ENCODE data around the gene FERD3L.

The FERD3L gene

GRCh38 chr7:19121977-19122588 lies 23.1 kb downstream of the FERD3L start:
- no peaks in the 10 kb centered on the region for H3K9me3 Mint-ChIP-seq
- peaks cover 61% of the 10 kb centered on the region for H3K27me3 Mint-ChIP-seq
- H3K4me1 Mint-ChIP-seq (ENCODE audit: low read depth) = no peaks in the 10 kb centered on the region
- no peaks in the 10 kb centered on the region for H3K36me3 Mint-ChIP-seq (ENCODE audit: low read depth)
- no peak overlapping the region for H3K4me3 Mint-ChIP-seq
- no peak overlapping the region for H3K27ac Mint-ChIP-seq

- H3K4me1 Mint-ChIP-seq (ENCODE audit: low read depth) = peaks cover 4% of the 10 kb centered on the region
- no peak overlapping the region for H3K4me3 Mint-ChIP-seq
- peaks cover 68% of the 10 kb centered on the region for H3K27me3 Mint-ChIP-seq
- no peak overlapping the region for H3K27ac Mint-ChIP-seq
- H3K36me3 Mint-ChIP-seq (ENCODE audit: low read depth) = no peaks in the 10 kb centered on the region
- no peaks in the 10 kb centered on the region for H3K9me3 Mint-ChIP-seq
These were observed 25.2 kb downstream of the FERD3L start for GRCh38 chr7:19119870-19120486.

GRCh38 chr7:19119372-19119771 lies 25.8 kb downstream of the FERD3L start:
- H3K36me3 Mint-ChIP-seq (ENCODE audit: low read depth) = no peaks in the 10 kb centered on the region
- H3K27ac Mint-ChIP-seq = no peak overlapping the region
- H3K4me3 Mint-ChIP-seq = no peak overlapping the region
- H3K4me1 Mint-ChIP-seq (ENCODE audit: low read depth) = peaks cover 4% of the 10 kb centered on the region
- H3K27me3 Mint-ChIP-seq = peaks cover 69% of the 10 kb centered on the region
- no peaks in the 10 kb centered on the region for H3K9me3 Mint-ChIP-seq

GRCh38 chr7:19118636-19119371 lies 26.4 kb downstream of the FERD3L start:
- H3K27me3 Mint-ChIP-seq = peaks cover 69% of the 10 kb centered on the region
- peaks cover 4% of the 10 kb centered on the region for H3K4me1 Mint-ChIP-seq (ENCODE audit: low read depth)
- no peaks in the 10 kb centered on the region for H3K36me3 Mint-ChIP-seq (ENCODE audit: low read depth)
- no peaks in the 10 kb centered on the region for H3K9me3 Mint-ChIP-seq
- H3K4me3 Mint-ChIP-seq = no peak overlapping the region
- no peak overlapping the region for H3K27ac Mint-ChIP-seq

GRCh38 chr7:19117870-19118608 lies 27.2 kb downstream of the FERD3L start:
- Mint-ChIP-seq H3K27ac (no peak overlapping the region), H3K9me3 (no peaks in the 10 kb centered on the region), H3K27me3 (peaks cover 68% of the 10 kb centered on the region), H3K36me3 (ENCODE audit: low read depth) (no peaks in the 10 kb centered on the region), H3K4me3 (no peak overlapping the region), H3K4me1 (ENCODE audit: low read depth) (peaks cover 4% of the 10 kb centered on the region)

GRCh38 chr7:19117091-19117869 lies 27.9 kb downstream of the FERD3L start, which contains the start of gene TWIST1:
Gene TWIST1 (minus strand): TSS chr7:19117636. CDS start chr7:19117321, 315 bp downstream.
- Mint-ChIP-seq H3K27ac (no peak within 1 kb of the TSS), H3K27me3 (peaks cover 70% of the 10 kb centered on the region), H3K4me3 (peak within 1 kb of the TSS; percentile 45), H3K4me1 (ENCODE audit: low read depth) (peaks cover 4% of the 10 kb centered on the region), H3K9me3 (no peaks in the 10 kb centered on the region), H3K36me3 (ENCODE audit: low read depth) (no peaks in the 10 kb centered on the region)

- Mint-ChIP-seq H3K27ac (no peak overlapping the region), H3K4me1 (ENCODE audit: low read depth) (peaks cover 4% of the 10 kb centered on the region), H3K4me3 (peak overlapping the region; percentile 46), H3K9me3 (no peaks in the 10 kb centered on the region), H3K27me3 (peaks cover 71% of the 10 kb centered on the region), H3K36me3 (ENCODE audit: low read depth) (no peaks in the 10 kb centered on the region)
These were observed 28.8 kb downstream of the FERD3L start for GRCh38 chr7:19116121-19117090.

- H3K4me1 Mint-ChIP-seq (ENCODE audit: low read depth) = peaks cover 8% of the 10 kb centered on the region
- H3K27me3 Mint-ChIP-seq = peaks cover 71% of the 10 kb centered on the region
- no peaks in the 10 kb centered on the region for H3K9me3 Mint-ChIP-seq
- no peak overlapping the region for H3K27ac Mint-ChIP-seq
- no peaks in the 10 kb centered on the region for H3K36me3 Mint-ChIP-seq (ENCODE audit: low read depth)
- no peak overlapping the region for H3K4me3 Mint-ChIP-seq
These were observed 30.7 kb downstream of the FERD3L start for GRCh38 chr7:19114551-19114855.

GRCh38 chr7:19113855-19114550 lies 31.2 kb downstream of the FERD3L start:
- Mint-ChIP-seq H3K4me3 (no peak overlapping the region), H3K27me3 (peaks cover 71% of the 10 kb centered on the region), H3K9me3 (no peaks in the 10 kb centered on the region)

GRCh38 chr7:19113002-19113350 lies 32.2 kb downstream of the FERD3L start:
- H3K36me3 Mint-ChIP-seq (ENCODE audit: low read depth) = no peaks in the 10 kb centered on the region
- no peaks in the 10 kb centered on the region for H3K9me3 Mint-ChIP-seq
- no peak overlapping the region for H3K4me3 Mint-ChIP-seq
- peaks cover 8% of the 10 kb centered on the region for H3K4me1 Mint-ChIP-seq (ENCODE audit: low read depth)
- peaks cover 71% of the 10 kb centered on the region for H3K27me3 Mint-ChIP-seq
- no peak overlapping the region for H3K27ac Mint-ChIP-seq

More at GRCh38 chr7:19113855-19114550, 31.2 kb downstream of the FERD3L start:
- Mint-ChIP-seq H3K36me3 (ENCODE audit: low read depth) (no peaks in the 10 kb centered on the region), H3K4me1 (ENCODE audit: low read depth) (peaks cover 8% of the 10 kb centered on the region), H3K27ac (no peak overlapping the region)

- Mint-ChIP-seq H3K4me3 (no peak overlapping the region), H3K27ac (no peak overlapping the region), H3K36me3 (ENCODE audit: low read depth) (no peaks in the 10 kb centered on the region), H3K4me1 (ENCODE audit: low read depth) (peaks cover 11% of the 10 kb centered on the region), H3K27me3 (peaks cover 77% of the 10 kb centered on the region), H3K9me3 (no peaks in the 10 kb centered on the region)
These were observed 32.8 kb downstream of the FERD3L start for GRCh38 chr7:19112274-19113001.

GRCh38 chr7:19111474-19112273 lies 33.5 kb downstream of the FERD3L start:
- H3K36me3 Mint-ChIP-seq (ENCODE audit: low read depth) = no peaks in the 10 kb centered on the region
- no peaks in the 10 kb centered on the region for H3K9me3 Mint-ChIP-seq
- peaks cover 13% of the 10 kb centered on the region for H3K4me1 Mint-ChIP-seq (ENCODE audit: low read depth)
- no peak overlapping the region for H3K27ac Mint-ChIP-seq
- H3K4me3 Mint-ChIP-seq = no peak overlapping the region
- H3K27me3 Mint-ChIP-seq = peaks cover 84% of the 10 kb centered on the region
